GM12878 (cell line): ENCODE results near the gene MACROD2.

ENCODE experiments used
- EZH2 ChIP-seq: IDR thresholded peaks from 2 replicates; pipeline ENCODE4 v1.6.1; 2012; ENCODE audit warnings: low read depth, mild to moderate bottlenecking, control low read depth, inconsistent platforms, low read length, borderline replicate concordance; ENCODE audit not compliant: control insufficient read depth
- KDM1A ChIP-seq: fragments of 200-600 bp; sonication (generic); IDR thresholded peaks from 2 replicates; pipeline ENCODE4 v1.6.1; 2016; ENCODE audit warnings: borderline replicate concordance
- RBBP5 ChIP-seq: fragments of 200-600 bp; sonication (generic); conservative IDR thresholded peaks from 2 replicates; pipeline ENCODE4 v1.6.1; 2016
- SMC3 ChIP-seq: IDR thresholded peaks from 2 replicates; pipeline ENCODE4 v1.6.1; 2011; ENCODE audit warnings: low read length, improper control_type of control experiment, borderline replicate concordance
- TF ChIP-seq, protein P1 (sequence below): fragments of 450-650 bp; formaldehyde crosslinking; IDR thresholded peaks from 2 replicates; pipeline ENCODE4 v1.5.0; 2022; ENCODE audit warnings: mild to moderate bottlenecking, missing genetic modification characterization
- TF ChIP-seq, protein P2 (sequence below): fragments of 450-650 bp; IDR thresholded peaks from 2 replicates; pipeline ENCODE4 v1.6.1; 2016; ENCODE audit warnings: mild to moderate bottlenecking, moderate library complexity, borderline replicate concordance

DNA sequence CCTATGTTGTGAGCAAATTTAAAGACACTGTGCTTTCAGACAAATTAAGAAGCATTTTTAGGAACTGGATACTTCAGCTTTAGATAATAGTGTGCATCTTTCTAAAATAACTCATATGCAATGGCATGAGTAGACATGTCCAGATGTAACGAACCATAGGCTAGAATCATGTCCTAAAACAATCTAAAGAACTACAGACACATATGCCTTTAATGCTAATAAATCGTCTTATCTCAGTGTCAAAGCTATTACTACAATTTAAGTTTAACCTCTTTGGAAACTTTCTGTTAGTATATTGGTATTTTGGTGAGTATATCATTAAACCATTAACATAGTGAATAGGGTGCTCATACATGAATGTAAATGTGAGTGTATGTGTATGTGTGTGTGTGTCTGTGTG is 1250.6 kb downstream of the MACROD2 start:
- TF ChIP-seq EZH2: no peak
- TF ChIP-seq RBBP5: no peak
- TF ChIP-seq, protein P1, sequence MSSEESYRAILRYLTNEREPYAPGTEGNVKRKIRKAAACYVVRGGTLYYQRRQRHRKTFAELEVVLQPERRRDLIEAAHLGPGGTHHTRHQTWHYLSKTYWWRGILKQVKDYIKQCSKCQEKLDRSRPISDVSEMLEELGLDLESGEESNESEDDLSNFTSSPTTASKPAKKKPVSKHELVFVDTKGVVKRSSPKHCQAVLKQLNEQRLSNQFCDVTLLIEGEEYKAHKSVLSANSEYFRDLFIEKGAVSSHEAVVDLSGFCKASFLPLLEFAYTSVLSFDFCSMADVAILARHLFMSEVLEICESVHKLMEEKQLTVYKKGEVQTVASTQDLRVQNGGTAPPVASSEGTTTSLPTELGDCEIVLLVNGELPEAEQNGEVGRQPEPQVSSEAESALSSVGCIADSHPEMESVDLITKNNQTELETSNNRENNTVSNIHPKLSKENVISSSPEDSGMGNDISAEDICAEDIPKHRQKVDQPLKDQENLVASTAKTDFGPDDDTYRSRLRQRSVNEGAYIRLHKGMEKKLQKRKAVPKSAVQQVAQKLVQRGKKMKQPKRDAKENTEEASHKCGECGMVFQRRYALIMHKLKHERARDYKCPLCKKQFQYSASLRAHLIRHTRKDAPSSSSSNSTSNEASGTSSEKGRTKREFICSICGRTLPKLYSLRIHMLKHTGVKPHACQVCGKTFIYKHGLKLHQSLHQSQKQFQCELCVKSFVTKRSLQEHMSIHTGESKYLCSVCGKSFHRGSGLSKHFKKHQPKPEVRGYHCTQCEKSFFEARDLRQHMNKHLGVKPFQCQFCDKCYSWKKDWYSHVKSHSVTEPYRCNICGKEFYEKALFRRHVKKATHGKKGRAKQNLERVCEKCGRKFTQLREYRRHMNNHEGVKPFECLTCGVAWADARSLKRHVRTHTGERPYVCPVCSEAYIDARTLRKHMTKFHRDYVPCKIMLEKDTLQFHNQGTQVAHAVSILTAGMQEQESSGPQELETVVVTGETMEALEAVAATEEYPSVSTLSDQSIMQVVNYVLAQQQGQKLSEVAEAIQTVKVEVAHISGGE (CRISPR knock-in tag): no peak
- TF ChIP-seq, protein P2, sequence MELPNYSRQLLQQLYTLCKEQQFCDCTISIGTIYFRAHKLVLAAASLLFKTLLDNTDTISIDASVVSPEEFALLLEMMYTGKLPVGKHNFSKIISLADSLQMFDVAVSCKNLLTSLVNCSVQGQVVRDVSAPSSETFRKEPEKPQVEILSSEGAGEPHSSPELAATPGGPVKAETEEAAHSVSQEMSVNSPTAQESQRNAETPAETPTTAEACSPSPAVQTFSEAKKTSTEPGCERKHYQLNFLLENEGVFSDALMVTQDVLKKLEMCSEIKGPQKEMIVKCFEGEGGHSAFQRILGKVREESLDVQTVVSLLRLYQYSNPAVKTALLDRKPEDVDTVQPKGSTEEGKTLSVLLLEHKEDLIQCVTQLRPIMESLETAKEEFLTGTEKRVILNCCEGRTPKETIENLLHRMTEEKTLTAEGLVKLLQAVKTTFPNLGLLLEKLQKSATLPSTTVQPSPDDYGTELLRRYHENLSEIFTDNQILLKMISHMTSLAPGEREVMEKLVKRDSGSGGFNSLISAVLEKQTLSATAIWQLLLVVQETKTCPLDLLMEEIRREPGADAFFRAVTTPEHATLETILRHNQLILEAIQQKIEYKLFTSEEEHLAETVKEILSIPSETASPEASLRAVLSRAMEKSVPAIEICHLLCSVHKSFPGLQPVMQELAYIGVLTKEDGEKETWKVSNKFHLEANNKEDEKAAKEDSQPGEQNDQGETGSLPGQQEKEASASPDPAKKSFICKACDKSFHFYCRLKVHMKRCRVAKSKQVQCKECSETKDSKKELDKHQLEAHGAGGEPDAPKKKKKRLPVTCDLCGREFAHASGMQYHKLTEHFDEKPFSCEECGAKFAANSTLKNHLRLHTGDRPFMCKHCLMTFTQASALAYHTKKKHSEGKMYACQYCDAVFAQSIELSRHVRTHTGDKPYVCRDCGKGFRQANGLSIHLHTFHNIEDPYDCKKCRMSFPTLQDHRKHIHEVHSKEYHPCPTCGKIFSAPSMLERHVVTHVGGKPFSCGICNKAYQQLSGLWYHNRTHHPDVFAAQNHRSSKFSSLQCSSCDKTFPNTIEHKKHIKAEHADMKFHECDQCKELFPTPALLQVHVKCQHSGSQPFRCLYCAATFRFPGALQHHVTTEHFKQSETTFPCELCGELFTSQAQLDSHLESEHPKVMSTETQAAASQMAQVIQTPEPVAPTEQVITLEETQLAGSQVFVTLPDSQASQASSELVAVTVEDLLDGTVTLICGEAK: no peak
- TF ChIP-seq KDM1A: no peak
- TF ChIP-seq SMC3: no peak
